NB4 (cell line): Measurements from ENCODE around the gene MIOX.

Source experiments
- DNase-seq: peaks from one replicate; pipeline ENCODE4 v3.0.0; 2010; ENCODE audit warnings: low read depth
- H3K4me3 ChIP-seq: one replicate; pipeline ENCODE4 v1.5.1; 2011; ENCODE audit warnings: mild to moderate bottlenecking, low read depth, low read length, moderate library complexity
- CTCF ChIP-seq: IDR thresholded peaks from one replicate; pipeline ENCODE4 v1.5.1; 2012; ENCODE audit warnings: low read depth, low read length
- MAX ChIP-seq: IDR thresholded peaks from 2 replicates; pipeline ENCODE4 v1.6.1; 2011; ENCODE audit warnings: low read depth, low read length
- MYC ChIP-seq: IDR thresholded peaks from 2 replicates; pipeline ENCODE4 v1.6.1; 2011; ENCODE audit warnings: low read depth, low read length
- POLR2A ChIP-seq: IDR thresholded peaks from 2 replicates; pipeline ENCODE4 v1.6.1; 2011; ENCODE audit warnings: mild to moderate bottlenecking; ENCODE audit not compliant: insufficient read length; ENCODE audit errors: extremely low read depth

Gene MIOX

GRCh38 chr22:50523806-50524675 lies 37.4 kb downstream of the MIOX start:
- no peak for TF ChIP-seq MYC
- no peak for TF ChIP-seq MAX
- TF ChIP-seq POLR2A: no peak
- H3K4me3 ChIP-seq: peak overlapping the region; percentile 74
- no peak for DNase-seq

DNA sequence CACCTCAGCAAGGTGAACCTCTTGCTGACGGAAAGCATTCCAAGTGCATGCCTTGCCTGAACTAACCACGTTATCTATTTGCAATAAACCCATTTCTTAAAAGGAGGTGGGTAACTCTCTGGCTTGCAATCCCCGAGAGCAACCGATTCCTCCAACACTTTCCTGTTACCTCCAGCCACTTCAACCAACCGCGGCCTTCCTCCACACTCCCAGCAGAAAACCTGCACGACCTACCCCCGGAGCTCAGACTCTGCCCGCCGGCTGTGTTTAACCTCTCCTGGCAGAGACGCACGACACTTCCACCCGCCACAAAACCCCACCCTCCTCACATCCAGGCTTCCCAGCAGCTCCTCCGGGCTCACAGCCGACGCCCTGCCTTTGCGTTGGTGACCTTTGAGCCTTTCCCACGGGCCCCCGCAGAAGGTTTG lies 38.0 kb downstream of the MIOX start:
- TF ChIP-seq POLR2A (no peak), MAX (no peak), MYC (no peak), CTCF (no peak)
- H3K4me3 ChIP-seq: peak overlapping the region; percentile 74
- peak; percentile 58 for DNase-seq

- TF ChIP-seq MAX (peak; percentile 98), CTCF (peak; percentile 36), POLR2A (peak; percentile 78), MYC (peak; percentile 58)
- peak; percentile 97 for DNase-seq
Observed at GRCh38 chr22:50525104-50525857, 38.6 kb downstream of the MIOX start, which contains the start of gene SCO2. TSS of gene SCO2 (minus strand) at chr22:50525598. CDS start at chr22:50524411, 1,187 bp downstream.

GRCh38 chr22:50525858-50526107 lies 39.1 kb downstream of the MIOX start:
- TF ChIP-seq MYC: no peak
- TF ChIP-seq POLR2A: no peak
- TF ChIP-seq MAX: no peak
- no peak for TF ChIP-seq CTCF
- H3K4me3 ChIP-seq: peak overlapping the region; percentile 74
- DNase-seq: no peak

More at GRCh38 chr22:50525104-50525857, 38.6 kb downstream of the MIOX start, which contains the start of gene SCO2:
- H3K4me3 ChIP-seq: peak within 1 kb of the TSS; percentile 74

- TF ChIP-seq MYC (no peak), MAX (peak; percentile 22; the same call in 1 of the 2 replicates), CTCF (peak; percentile 19), POLR2A (no peak)
- DNase-seq: peak; percentile 89
- peak overlapping the region; percentile 74 for H3K4me3 ChIP-seq
Observed at GRCh38 chr22:50526108-50526833, 39.6 kb downstream of the MIOX start.
